Islet of Langerhans (tissue), 1 donor: ENCODE data around the gene BORCS6.

Experiments used
- FAIRE-seq: peaks from one replicate; lab custom pipeline; 2011; peaks lifted over from hg19 to GRCh38; lab: Jason Lieb, UNC

BORCS6 gene

GRCh38 chr17:8142158-8142886 is 47.7 kb downstream of the BORCS6 start:
- FAIRE-seq = no peak

DNA sequence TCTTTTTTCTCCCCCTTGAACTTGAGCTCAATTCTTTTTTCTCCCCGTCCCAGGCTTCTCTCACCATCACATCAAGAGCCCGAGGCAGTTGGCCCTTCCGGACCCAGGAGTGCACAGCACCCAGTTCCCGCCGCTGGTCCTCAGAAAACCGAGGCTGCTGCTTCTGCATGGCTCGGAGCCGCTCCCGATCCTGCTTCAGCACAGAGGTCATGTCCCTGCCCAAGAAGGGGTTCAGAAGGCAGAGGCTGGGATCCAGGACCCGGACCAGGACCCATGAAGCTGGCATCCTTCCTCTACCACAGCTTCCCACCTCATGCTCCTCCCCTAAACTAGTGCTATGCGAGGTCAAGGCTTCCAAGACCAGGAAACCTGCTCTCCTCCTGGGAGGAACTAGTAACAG is 48.2 kb downstream of the BORCS6 start:
- FAIRE-seq = no peak

- FAIRE-seq = no peak
Measured at GRCh38 chr17:8141045-8141444, 48.9 kb downstream of the BORCS6 start.

DNA sequence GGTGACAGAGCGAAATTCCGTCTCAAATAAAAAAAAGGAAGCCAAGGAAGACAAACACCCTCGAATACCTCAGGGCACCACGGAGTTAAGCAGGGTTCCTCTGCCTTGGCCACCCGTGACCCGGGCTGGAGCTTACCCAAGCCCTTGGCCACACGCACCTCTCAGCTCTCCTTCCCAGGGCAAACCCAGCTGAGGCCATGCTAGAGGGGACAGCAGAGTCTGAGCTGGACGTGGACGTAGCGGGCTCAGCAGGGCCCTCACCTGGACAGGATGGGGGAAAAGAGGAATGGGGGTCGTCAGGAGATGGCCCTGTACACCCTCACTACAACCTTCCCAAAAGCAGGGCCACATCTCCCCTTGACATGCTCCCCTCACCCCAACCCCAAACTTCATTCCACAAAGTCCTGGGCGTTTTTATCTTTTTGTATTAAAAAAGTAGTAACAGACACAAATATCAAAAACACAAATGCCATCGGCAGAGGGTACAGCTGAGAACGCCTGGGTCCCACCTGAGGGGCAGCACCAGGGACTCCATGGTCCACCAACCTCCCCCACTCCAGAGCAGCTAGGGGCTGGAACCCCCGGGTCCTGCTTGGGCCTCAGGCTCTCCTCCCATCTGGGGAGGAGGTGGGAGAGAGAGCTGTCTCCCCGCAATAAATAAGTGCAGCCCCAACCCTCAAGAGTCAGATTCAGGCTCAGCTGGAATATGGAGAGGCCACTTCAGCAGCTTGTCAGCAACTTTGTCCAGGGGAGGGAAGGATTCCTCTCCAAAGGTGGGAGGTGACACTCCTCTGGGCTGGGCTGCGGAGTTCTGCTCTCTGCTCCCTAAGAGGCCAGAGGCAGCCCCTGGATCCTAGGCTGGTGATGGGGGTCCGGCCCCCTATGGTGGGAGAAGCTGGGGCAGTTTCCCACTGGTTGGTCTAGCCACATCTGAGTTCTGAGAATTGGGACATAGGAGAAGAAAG is 49.6 kb downstream of the BORCS6 start:
- FAIRE-seq = no peak

GRCh38 chr17:8138672-8139371 is 51.2 kb downstream of the BORCS6 start:
- FAIRE-seq = peak; percentile 89

DNA sequence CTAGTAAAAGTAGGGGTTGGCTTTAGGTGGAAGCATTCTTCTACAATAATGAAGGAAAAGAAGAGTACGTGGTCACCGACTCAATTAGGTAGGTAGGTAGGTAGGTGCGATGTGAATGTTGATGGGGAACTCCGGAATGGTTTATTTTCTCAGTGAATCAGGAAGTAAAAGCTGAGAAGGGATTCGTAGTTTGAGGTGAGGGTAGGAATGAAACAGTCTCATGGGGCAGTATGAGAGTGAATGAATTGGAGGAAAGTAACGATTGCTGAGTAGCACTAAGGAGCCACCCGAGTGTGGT is 51.7 kb downstream of the BORCS6 start:
- FAIRE-seq = no peak
